Activated CD4-positive, alpha-beta T cell treated with anti-CD3 and anti-CD28 coated beads, Interleukin-2, amount 50 U/mL, for 4 hours (primary cell): Measurements from ENCODE around the gene TMEM258.
A peak's percentile ranks its signal among the peaks of the same experiment; 100 is the strongest.

Source experiments
- DNase-seq, 2 experiments: peaks; one replicate each; pipeline ENCODE4 v3.0.0-alpha.2; 2020

Gene TMEM258

GRCh38 chr11:61792310-61793082 lies at the start of gene TMEM258, which contains the start of gene FEN1:
Gene TMEM258 (minus strand): TSS chr11:61792599. CDS start chr11:61792558, 41 bp downstream.
Gene FEN1 (plus strand): TSS chr11:61792911. CDS start chr11:61795362, 2,451 bp downstream.
- peak; percentile 77 to 79 for DNase-seq

GRCh38 chr11:61841636-61842527 lies 49.5 kb upstream of the TMEM258 start:
- DNase-seq, result no peak

GRCh38 chr11:61840371-61840770 lies 48.0 kb upstream of the TMEM258 start:
- DNase-seq, result no peak

- no peak for DNase-seq
Measured at GRCh38 chr11:61839742-61840141, 47.3 kb upstream of the TMEM258 start.

GRCh38 chr11:61838921-61839320 lies 46.5 kb upstream of the TMEM258 start:
- DNase-seq, result no peak

GRCh38 chr11:61838501-61838900 lies 46.1 kb upstream of the TMEM258 start:
- no peak for DNase-seq

- no peak for DNase-seq
Measured at GRCh38 chr11:61837411-61838005, 45.1 kb upstream of the TMEM258 start.

GRCh38 chr11:61836193-61836592 lies 43.8 kb upstream of the TMEM258 start:
- no peak for DNase-seq

GRCh38 chr11:61834278-61835048 lies 42.1 kb upstream of the TMEM258 start:
- no peak for DNase-seq

- no peak for DNase-seq
Measured at GRCh38 chr11:61833926-61834277, 41.5 kb upstream of the TMEM258 start.

- no peak for DNase-seq
Measured at GRCh38 chr11:61833471-61833870, 41.1 kb upstream of the TMEM258 start.

GRCh38 chr11:61832754-61833153 lies 40.4 kb upstream of the TMEM258 start:
- DNase-seq, result no peak

GRCh38 chr11:61832207-61832606 lies 39.8 kb upstream of the TMEM258 start:
- no peak for DNase-seq

- DNase-seq, result no peak
Measured at GRCh38 chr11:61830237-61831105, 38.1 kb upstream of the TMEM258 start.

GRCh38 chr11:61829806-61830205 lies 37.4 kb upstream of the TMEM258 start:
- DNase-seq, result no peak

GRCh38 chr11:61828629-61829407 lies 36.4 kb upstream of the TMEM258 start:
- DNase-seq, result no peak

GRCh38 chr11:61828379-61828628 lies 35.9 kb upstream of the TMEM258 start:
- no peak for DNase-seq

- peak; percentile 34 to 43 for DNase-seq
Measured at GRCh38 chr11:61827571-61828378, 35.4 kb upstream of the TMEM258 start, which contains the start of gene FADS2. Gene FADS2 (plus strand): TSS chr11:61828300. CDS start chr11:61828391, 91 bp downstream.

- DNase-seq, result no peak
Measured at GRCh38 chr11:61826930-61827570, 34.7 kb upstream of the TMEM258 start.

- no peak for DNase-seq
Measured at GRCh38 chr11:61820174-61820573, 27.8 kb upstream of the TMEM258 start.
